GM18505 (cell line): ENCODE measurements around the gene KRT2.

Experiments used
- ATAC-seq: cut with Tn5 transposase; IDR thresholded peaks from one replicate; pipeline ENCODE4 v1.9.1; 2021; ENCODE audit not compliant: unreplicated experiment
- POLR2A ChIP-seq: IDR thresholded peaks from 4 replicates; pipeline ENCODE4 v1.6.1; 2011; ENCODE audit warnings: borderline replicate concordance; ENCODE audit not compliant: insufficient read depth, insufficient read length; ENCODE audit errors: extremely low read depth

KRT2 gene

GRCh38 chr12:52616680-52617402 is 35.2 kb downstream of the KRT2 start:
- ATAC-seq: no peak
- no peak for TF ChIP-seq POLR2A

DNA sequence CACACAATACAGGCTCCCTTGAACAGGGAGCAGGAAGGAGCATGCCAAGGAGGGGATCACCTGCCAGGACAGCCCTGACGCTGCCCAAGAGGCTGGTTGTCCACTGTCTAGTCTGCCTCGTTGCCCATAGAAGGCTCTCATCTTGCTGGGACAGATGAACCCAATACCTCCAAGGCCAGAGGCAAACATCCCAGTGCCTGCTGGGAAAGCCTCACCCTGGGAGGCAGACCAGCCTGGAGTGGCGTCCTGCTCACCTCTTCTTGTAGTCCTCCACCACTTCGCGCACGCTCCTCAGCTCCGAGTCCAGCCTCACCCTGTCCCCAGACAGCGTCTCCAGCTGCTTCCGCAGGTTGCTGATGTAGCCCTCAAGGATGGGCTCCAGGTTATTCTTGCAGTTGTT is 36.1 kb downstream of the KRT2 start:
- no peak for TF ChIP-seq POLR2A
- no peak for ATAC-seq

DNA sequence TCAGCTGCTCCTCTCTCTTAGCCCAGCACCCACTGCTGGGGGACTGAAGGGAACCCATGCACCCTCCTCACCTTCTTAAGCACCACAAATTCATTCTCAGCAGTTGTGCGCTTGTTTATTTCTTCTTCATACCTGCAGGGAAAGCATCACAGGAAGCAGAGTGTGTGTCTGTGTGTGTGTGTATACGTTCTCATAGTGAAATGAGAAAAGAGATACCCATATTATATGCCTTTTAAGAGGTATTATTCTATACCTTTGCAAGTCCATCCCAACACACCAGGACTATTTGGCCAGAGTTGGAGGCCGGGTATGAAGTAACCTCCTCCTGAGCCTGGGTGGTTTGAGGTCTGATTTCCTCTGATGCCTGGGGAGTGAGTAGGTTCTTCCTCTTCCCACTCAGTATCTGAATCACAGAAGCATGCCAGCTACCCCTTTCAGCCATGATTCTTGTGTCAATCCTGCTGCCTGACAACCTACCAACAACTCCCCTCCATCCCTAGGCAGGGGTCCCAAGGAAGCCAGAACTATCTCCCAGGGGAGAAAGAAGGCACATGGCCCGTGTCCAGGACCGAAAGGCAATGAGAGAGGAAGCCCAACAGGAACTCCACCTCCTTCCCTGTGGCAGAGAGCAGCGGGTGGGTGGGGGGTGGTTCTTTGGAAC is 36.7 kb downstream of the KRT2 start:
- ATAC-seq: no peak
- no peak for TF ChIP-seq POLR2A

- TF ChIP-seq POLR2A: no peak
- no peak for ATAC-seq
Observed at GRCh38 chr12:52614381-52615207, 37.4 kb downstream of the KRT2 start.

DNA sequence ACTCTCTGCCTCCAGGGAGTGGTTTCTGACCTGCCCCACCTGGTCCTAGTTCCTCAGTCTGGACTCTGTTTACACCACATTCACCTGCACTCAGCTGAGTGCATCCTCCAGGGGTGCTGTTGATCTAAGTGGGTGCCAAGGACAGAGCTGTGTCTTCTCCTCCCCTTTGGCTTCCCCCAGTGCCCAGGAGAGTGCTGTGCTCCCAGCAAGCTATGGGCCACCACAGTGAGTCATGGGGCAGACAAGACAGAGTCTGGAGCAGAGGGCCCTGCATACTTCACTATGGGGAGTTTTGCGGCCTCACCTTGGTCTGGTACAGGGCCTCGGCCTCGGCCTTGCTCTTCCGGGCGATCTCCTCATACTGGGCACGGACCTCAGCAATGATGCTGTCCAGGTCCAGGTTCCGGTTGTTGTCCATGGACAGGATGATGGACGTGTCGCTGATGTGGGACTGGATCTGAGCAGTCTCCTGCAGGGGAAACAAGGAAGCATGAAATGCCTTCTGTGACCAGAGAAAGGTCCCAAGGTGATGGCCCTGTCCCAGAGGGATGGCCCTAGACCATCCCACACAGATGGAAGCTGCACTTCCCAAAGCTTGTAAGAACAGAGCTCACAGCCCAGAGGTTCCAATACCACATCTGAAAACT is 38.5 kb downstream of the KRT2 start:
- ATAC-seq: no peak
- no peak for TF ChIP-seq POLR2A

- ATAC-seq: no peak
- no peak for TF ChIP-seq POLR2A
Observed at GRCh38 chr12:52612431-52613383, 39.3 kb downstream of the KRT2 start.

DNA sequence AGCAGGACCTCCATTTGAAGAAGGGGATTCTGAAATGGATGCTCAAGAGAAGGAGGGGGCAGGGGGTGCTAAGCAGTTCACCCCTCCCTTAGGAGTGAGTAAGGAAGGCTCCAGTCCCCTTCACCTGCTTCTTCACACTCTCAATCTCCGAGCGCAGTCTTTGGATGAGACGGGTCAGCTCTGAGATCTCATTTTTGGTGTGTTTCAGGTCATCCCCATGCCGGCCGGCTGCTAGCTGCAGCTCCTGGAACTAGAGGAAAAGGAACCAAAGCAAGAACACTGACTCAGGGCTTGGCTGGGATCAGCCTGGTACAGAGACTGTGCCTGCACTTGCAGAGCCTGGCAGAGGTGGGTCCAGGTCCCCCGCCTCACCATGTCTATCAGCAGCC is 40.9 kb downstream of the KRT2 start:
- TF ChIP-seq POLR2A: no peak
- no peak for ATAC-seq

DNA sequence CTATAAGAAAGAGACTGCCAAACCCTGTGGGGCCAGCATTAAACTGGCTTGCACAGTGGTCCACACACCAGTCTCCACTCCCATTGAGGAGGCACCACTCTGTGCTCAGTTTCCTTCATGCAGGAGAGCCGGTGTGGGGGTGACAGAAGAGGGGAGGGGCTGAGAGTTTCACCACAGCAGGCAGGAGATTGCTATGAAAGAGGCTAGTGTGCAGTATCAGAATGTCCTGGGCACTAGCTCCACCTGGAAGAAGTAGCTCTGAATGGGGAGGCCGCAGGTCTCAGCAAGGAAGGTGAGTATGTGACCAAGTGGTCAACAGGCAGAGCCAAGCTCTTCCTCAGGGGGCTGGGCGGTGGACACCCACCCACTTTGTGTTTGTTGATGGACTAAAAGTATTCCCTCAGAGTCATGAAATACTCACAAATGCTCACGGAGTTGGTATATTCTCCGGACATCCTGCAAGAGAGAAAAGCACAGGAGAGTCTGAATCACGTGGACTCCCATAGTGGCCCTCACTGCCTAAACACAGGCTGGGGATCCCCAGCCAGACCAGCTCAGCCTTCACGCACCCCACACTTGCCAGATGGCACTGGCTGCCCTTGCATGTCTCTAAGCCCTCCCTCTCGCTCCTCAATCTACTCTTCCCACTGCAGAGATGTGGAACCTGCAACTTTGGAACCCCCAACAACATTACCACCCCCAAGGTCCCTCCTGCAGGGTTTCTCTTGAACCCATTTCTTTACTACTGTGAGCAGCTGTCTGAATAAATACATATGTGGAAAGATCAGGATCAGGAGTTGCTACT is 43.0 kb downstream of the KRT2 start:
- TF ChIP-seq POLR2A: no peak
- ATAC-seq: no peak

DNA sequence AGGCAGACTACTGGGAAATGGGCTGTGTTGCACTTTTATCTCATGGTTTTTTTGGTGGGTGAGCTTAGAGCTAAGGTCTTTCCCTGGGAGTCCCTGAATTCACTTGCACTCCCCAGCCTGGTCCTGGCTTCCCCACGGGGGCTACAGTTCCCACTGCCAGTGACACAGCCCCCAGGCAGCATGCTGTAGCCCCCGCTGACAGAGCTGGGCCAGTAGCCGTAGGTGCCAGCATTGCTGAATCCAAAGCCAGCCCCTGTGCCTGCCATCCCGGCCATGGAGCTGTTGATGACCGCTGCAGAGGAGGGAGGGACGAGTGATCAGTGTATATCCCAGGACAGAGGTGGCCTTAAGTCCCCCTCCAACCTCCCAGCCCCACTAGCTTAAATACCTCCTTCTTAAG is 43.9 kb downstream of the KRT2 start:
- no peak for TF ChIP-seq POLR2A
- no peak for ATAC-seq

- TF ChIP-seq POLR2A: no peak
- ATAC-seq: no peak
Observed at GRCh38 chr12:52607314-52607713, 44.7 kb downstream of the KRT2 start.

DNA sequence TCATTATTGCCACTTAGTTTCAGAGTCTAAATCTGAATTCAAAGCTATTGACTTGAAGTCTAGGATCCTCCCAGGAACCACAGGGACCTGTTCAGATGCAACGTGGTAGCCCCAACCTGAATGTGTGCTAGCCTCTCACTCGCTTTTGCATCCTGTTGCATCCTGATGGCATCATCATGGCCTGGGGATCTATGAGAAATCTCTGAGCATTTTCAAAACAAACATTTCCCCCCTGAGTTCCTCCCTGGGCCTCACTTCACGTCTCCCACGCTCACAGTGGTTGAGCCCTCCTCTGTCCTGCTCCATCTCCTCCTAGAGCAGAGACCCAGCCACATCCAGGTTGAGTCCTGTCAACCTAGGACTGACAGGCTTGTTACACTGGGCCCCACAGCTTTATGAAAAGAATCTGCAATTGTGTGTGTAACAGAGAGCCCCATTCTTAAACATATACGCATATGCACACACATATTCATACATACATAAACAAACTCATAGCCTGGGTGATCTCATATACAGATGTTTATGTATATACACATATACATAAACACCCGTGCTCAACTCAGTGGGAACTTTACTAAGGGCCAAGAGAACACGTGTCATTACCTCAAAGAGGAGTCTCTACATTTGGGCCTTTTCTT is 45.3 kb downstream of the KRT2 start:
- no peak for ATAC-seq
- TF ChIP-seq POLR2A: no peak
